Hematopoietic multipotent progenitor cell (in vitro differentiated cells): Measurements from ENCODE around the gene TEX261. TPM values are rescaled to one million over a fixed set of nuclear protein-coding genes. Genes with fewer than 3 reads are reported as not detected.
A peak's percentile ranks its signal among the peaks of the same experiment; 100 is the strongest.
"Not testable (repeated sequence)": the region's sequence is repeated elsewhere in the genome, so short reads cannot be mapped to it uniquely, and the experiment has no call there.

Experiments
- DNase-seq, 3 donors: peaks; one replicate each; pipeline ENCODE4 v3.0.0-alpha.2; 2011 to 2015; ENCODE audit warnings: low read depth in 2 of 3, low spot score in 2 of 3
- total RNA-seq: library from RNA; depleted of rRNA; stranded (reverse); fragments of >200 nt; gene quantifications from one replicate; pipeline ENCODE4 v1.2.3, GENCODE V29; 2012

The TEX261 gene
- 18.9 TPM for total RNA-seq

- peak; percentile 74 to 92 (median 87) for DNase-seq
Measured at GRCh38 chr2:70994699-70995425, at the start of gene TEX261. Gene TEX261, minus strand, starts transcription at chr2:70994873. Its CDS starts 116 bp downstream, at chr2:70994757.

- DNase-seq: peak in 1 of 3 donors; percentile 16
Measured at GRCh38 chr2:71043531-71044407, 49.1 kb upstream of the TEX261 start.

DNA sequence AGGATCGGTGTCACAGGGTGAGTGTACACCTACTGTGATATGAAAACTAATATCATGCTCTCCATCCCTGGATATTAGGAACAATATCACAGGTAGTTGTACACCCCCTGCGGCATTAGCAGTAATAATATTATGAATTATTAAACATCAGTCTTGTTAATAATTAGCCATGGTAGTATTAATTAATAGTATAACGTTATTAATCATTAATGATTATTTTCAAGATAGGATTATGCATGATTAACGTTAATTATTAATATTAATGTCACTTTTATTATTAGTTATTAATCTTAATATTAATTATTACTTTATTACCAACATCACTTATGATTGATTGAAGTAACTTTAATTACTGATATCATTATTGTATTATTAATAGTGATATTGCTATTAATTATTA, 47.6 kb upstream of the TEX261 start:
- DNase-seq: no peak

DNA sequence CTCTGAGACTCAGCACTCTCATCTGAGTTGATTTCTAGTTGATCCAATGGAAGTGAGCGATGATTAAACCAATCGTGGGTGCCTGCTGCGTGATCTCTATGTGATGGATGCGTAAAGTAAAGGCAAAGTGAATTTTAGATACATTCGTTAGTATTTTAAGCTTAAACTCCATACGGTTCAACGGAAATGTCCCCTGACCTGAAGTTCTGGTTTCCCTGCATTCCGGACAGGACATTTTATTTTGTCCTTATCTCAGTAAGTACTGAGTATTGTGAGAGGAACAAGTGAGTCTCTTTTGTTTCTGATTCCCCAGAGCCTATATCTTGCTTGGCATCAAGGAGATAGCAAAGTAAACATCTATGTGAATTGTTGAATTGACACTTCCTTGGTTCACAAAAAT, 41.6 kb upstream of the TEX261 start:
- DNase-seq: not testable (repeated sequence)

- peak in 1 of 3 donors; percentile 29 for DNase-seq
Measured at GRCh38 chr2:71023553-71024243, 29.0 kb upstream of the TEX261 start.

DNA sequence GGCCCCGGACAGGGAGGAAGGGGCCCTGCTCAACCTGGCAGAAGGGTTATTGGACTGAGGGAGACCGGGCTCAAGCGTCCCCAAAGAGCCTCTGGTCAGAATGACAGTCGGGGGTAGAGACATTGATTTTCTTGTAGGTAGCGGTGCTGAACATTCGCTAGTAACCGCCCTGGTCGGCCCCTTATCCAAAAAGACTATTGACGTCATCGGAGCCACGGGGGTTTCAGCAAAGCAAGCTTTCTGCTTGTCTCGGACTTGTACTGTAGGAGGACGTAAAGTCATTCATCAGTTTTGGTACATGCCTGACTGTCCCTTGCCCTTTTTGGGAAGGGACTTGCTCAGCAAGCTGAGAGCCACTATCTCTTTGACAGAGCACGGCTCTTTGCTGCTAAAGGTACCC, 26.7 kb upstream of the TEX261 start:
- not testable (repeated sequence) for DNase-seq

DNA sequence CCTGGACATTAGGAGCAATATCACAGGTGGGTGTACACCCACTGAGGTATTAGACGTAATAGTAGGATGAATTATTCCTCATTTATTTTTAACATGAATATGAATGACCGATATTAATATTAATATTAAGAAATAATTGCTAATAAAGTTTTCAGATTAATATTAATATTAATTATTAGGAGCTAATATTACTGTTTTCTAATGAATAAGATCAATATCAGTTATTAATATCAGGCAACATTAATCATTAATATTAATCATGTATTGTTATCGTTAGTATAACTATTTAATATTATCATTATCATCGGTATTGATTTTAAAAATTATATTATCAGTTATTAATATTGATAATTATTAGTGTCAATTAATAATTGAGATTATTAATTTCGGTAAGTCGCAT, 25.3 kb upstream of the TEX261 start:
- not testable (repeated sequence) for DNase-seq

- no peak for DNase-seq
Measured at GRCh38 chr2:71018625-71019024, 24.0 kb upstream of the TEX261 start.

GRCh38 chr2:71011786-71012185, 17.1 kb upstream of the TEX261 start:
- not testable (repeated sequence) for DNase-seq

GRCh38 chr2:71008342-71008741, 13.7 kb upstream of the TEX261 start:
- no peak for DNase-seq

DNA sequence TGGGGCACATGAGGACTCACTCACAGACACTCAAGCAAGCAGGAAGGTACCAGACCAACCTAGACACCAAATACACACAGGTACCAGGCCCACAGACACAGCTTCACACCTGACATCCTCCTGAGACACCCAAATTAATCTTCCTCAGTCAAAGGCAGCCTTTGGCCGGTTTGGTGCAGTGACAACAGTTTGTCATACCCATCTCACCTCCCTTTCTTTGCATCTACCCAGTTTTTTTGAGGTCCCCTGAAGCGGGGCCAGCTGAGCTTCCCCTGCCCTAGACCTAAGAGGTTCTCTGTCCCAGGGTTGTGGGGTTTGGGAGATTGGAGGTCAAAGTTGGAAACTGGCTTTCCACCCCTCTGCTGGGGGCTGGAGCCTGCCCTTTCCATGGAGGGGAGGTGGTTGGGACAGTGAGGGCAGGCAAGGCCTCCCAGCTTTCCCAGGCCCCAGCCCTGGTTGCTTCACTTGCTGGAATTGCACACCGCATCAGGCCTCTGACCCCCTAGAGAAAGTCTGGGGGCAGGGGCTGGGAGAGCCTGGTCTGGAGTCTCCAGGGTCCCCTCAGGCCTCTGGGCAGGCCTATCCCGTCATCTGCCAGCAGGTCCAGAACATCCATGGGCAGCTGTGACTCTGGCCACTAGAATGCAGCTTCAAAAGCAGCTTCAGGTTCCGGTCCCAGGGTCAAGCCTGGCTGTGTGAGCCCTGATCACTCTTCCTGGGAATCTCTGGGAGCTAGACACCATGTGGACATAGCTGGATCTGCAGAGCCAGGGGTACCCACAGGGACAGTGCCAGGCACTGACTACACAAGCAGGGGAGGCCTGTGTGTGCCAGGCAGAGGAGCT, 12.5 kb upstream of the TEX261 start:
- no peak for DNase-seq

GRCh38 chr2:71006323-71006722, 11.7 kb upstream of the TEX261 start:
- DNase-seq: no peak

- no peak for DNase-seq
Measured at GRCh38 chr2:71005271-71006202, 10.9 kb upstream of the TEX261 start.

DNA sequence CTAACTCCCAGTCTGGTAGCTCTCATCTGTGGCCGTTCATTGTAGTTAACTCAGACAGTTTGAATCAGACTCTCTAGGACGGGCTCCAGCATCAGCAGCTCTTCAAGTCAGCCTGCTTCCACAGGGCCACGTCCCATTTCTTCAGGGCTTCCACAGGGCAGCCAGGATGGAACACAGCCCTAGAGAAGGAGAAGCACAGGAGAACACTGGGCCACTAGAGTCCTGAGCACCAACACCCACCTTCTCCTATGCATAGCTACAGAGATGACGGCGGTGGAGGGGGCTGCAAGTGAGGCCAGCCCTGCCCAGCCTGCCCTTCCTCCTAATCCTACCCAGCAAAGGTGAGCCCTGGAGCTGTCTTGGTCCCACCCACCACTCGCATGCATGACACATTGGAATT, 10.2 kb upstream of the TEX261 start:
- DNase-seq: no peak

DNA sequence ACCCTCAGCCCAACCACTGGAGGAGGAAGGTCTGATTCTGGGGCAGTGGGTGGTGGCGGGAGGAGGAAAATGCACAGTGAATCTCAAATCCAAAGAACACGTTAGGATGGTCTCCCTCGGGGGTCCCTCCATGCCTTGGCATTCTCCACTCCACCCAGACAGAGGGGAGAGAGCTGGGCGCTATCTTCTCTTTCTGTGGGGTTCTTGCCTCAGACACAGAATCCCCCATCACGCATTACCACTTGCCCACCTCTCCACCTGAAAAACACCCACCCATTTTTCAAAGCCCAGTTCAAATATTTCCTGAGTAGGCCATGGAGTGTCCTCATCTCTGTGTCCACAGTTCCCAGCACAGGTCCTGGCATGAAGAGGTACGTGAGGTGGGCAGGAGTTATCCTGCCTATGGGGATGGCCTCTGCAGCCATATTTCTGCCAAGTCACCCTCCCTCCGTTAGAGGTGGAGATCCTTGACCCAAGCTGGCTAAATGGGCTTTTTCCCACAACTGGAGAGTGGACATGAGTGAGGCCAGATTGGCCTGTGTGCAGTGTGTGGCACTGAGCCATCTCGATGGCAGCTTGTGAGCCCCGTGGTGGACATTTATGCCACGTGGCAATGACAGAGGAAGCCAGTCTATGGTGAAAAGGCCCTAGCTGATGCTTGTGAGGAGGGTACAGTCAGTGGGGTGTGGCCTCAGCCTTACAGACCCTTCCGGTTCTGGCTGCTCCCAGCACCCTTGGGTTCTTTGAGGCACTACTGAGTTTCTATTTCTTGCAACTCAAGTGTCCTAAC, 9.5 kb upstream of the TEX261 start:
- DNase-seq: no peak

- DNase-seq: no peak
Measured at GRCh38 chr2:71003396-71003795, 8.7 kb upstream of the TEX261 start.

DNA sequence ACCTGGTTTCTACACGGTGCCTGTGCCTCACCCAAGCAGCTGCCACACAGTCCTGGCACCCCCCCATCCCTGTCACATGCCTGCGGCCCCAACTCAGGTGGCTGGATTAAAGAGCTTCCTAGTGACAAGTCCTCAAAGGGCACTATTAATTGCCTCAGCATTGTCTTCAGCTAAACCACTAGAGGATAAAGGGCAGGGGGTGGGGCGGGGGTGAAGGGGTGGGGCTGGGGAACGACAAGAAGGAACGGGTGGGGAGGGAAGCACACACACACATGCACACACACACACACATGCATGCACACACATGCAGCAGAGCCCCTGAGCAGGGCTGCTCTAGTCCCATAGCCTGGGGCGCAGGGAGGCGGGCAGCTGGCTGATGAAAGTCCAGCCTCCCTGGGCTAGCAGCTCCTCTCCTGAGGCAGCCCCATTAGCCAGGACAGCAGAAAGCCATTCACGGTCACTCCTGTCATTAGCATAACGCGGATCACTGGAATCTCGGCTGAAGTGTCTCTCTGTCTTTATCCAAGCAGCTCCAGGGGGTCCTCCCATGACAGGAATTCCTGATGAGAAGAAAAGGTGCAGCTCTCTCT, 7.4 kb upstream of the TEX261 start:
- DNase-seq: no peak

GRCh38 chr2:71001592-71001927, 6.9 kb upstream of the TEX261 start:
- no peak for DNase-seq
